ENCODE measurements around the gene AQP12A. TPM values are rescaled to one million over a fixed set of nuclear protein-coding genes. Genes with fewer than 3 reads are reported as not detected.

Gene AQP12A
- total RNA-seq, 1 experiment from 2014 or later, result not detected

GRCh38 chr2:240716130-240716798, 24.6 kb downstream of the AQP12A start:
- no peak overlapping the region for H3K4me3 ChIP-seq (replicated peaks in 1 of 2; ENCODE audit: low read depth in 1 of 2, low read length in 2 of 2)
- H3K9me2 ChIP-seq (ENCODE audit: insufficient read depth), result no peaks in the 10 kb centered on the region
- no peak for ATAC-seq
- POLR2A ChIA-PET, result no interaction called here
- no peak for DNase-seq (ENCODE audit: low read depth, low spot score)
- H3K27me3 ChIP-seq (ENCODE audit: insufficient read depth, low read length), result no peaks in the 10 kb centered on the region
- no peak overlapping the region for H3K27ac ChIP-seq (ENCODE audit: low read depth, low read length)
- H3K4me1 ChIP-seq (ENCODE audit: control insufficient read depth in 1 of 2, insufficient read depth in 2 of 2, low read length in 2 of 2), result no peaks in the 10 kb centered on the region
- no peak overlapping the region for H3K9ac ChIP-seq (ENCODE audit: low read length)
- H3K4me2 ChIP-seq (ENCODE audit: low read length), result no peak overlapping the region
- intact Hi-C loops (cut with micrococcal nuclease), result no loop called here
- H3K79me2 ChIP-seq (ENCODE audit: insufficient read depth, low read length), result no peaks in the 10 kb centered on the region
- H2AFZ ChIP-seq (ENCODE audit: low read depth, low read length, poor library complexity, severe bottlenecking), result no peak overlapping the region
- CTCF ChIA-PET, result no interaction called here
- no peaks in the 10 kb centered on the region for H3K9me3 ChIP-seq (ENCODE audit: control insufficient read depth in 1 of 2, insufficient read depth in 1 of 2, low read depth in 1 of 2, low read length in 2 of 2)
- BruUV-seq (replicated peaks), result no TSS peak
- no peaks in the 10 kb centered on the region for H3K36me3 ChIP-seq (ENCODE audit: control insufficient read depth in 1 of 2, insufficient read depth in 2 of 2, low read length in 2 of 2)
- TF ChIP-seq TCF7L2 (IDR thresholded peaks at IDR 0.05; ENCODE audit: borderline replicate concordance, extremely low read depth, insufficient read depth, insufficient read length), result no peak
- TF ChIP-seq ELF1 (IDR thresholded peaks at IDR 0.05; ENCODE audit: borderline replicate concordance, low read depth), result no peak
- TF ChIP-seq ATF3 (IDR thresholded peaks at IDR 0.05), result no peak
- no peak for TF ChIP-seq EGR1 (IDR thresholded peaks at IDR 0.05; ENCODE audit: low read depth)
- TF ChIP-seq ZNF274 (IDR thresholded peaks at IDR 0.05; ENCODE audit: low read depth, low read length), result no peak
- TF ChIP-seq SIN3A (IDR thresholded peaks at IDR 0.05; ENCODE audit: low read depth), result no peak
- RAD21 ChIA-PET (ENCODE audit: low non-redundant PET in 1 of 2, low total read pairs in 2 of 2, uncharacterized antibody in 2 of 2, unreplicated experiment in 2 of 2), result no interaction called here
- no peaks in the 10 kb centered on the region for H4K20me1 ChIP-seq (ENCODE audit: insufficient read depth)

- intact Hi-C loops (cut with micrococcal nuclease), result no loop called here
- H3K9me2 ChIP-seq (ENCODE audit: insufficient read depth), result no peaks in the 10 kb centered on the region
- no peak overlapping the region for H3K27ac ChIP-seq (ENCODE audit: low read depth, low read length)
- no peaks in the 10 kb centered on the region for H3K36me3 ChIP-seq (ENCODE audit: control insufficient read depth in 1 of 2, insufficient read depth in 2 of 2, low read length in 2 of 2)
- ChIA-PET CTCF (no interaction called here), RAD21 (ENCODE audit: low non-redundant PET in 1 of 2, low total read pairs in 2 of 2, uncharacterized antibody in 2 of 2, unreplicated experiment in 2 of 2) (no interaction called here), POLR2A (no interaction called here)
- no peak overlapping the region for H3K4me3 ChIP-seq (replicated peaks in 1 of 2; ENCODE audit: low read depth in 1 of 2, low read length in 2 of 2)
- H3K4me1 ChIP-seq (ENCODE audit: control insufficient read depth in 1 of 2, insufficient read depth in 2 of 2, low read length in 2 of 2), result no peaks in the 10 kb centered on the region
- DNase-seq (ENCODE audit: low read depth, low spot score) (no peak), ATAC-seq (no peak)
- no peaks in the 10 kb centered on the region for H3K27me3 ChIP-seq (ENCODE audit: insufficient read depth, low read length)
- no peak overlapping the region for H3K4me2 ChIP-seq (ENCODE audit: low read length)
- no peaks in the 10 kb centered on the region for H4K20me1 ChIP-seq (ENCODE audit: insufficient read depth)
- no peaks in the 10 kb centered on the region for H3K79me2 ChIP-seq (ENCODE audit: insufficient read depth, low read length)
- H2AFZ ChIP-seq (ENCODE audit: low read depth, low read length, poor library complexity, severe bottlenecking), result no peak overlapping the region
- no peak overlapping the region for H3K9ac ChIP-seq (ENCODE audit: low read length)
- no peaks in the 10 kb centered on the region for H3K9me3 ChIP-seq (ENCODE audit: control insufficient read depth in 1 of 2, insufficient read depth in 1 of 2, low read depth in 1 of 2, low read length in 2 of 2)
- TF ChIP-seq EZH2phosphoT487 (IDR thresholded peaks at IDR 0.05; ENCODE audit: borderline replicate concordance) (no peak), MAX (IDR thresholded peaks at IDR 0.05) (no peak), ZNF274 (IDR thresholded peaks at IDR 0.05; ENCODE audit: low read depth, low read length) (no peak), POLR2A (IDR thresholded peaks at IDR 0.05; ENCODE audit: borderline replicate concordance, extremely low read depth, insufficient read depth, insufficient read length) (no peak), CBX3 (IDR thresholded peaks at IDR 0.05; ENCODE audit: low read depth) (no peak), TCF7L2 (IDR thresholded peaks at IDR 0.05; ENCODE audit: borderline replicate concordance, extremely low read depth, insufficient read depth, insufficient read length) (no peak), SIN3A (IDR thresholded peaks at IDR 0.05; ENCODE audit: low read depth) (no peak), CEBPB (IDR thresholded peaks at IDR 0.05; ENCODE audit: low read depth) (no peak), EGR1 (IDR thresholded peaks at IDR 0.05; ENCODE audit: low read depth) (no peak), ELF1 (IDR thresholded peaks at IDR 0.05; ENCODE audit: borderline replicate concordance, low read depth) (no peak), ATF3 (IDR thresholded peaks at IDR 0.05) (no peak), EZH2 (IDR thresholded peaks at IDR 0.05) (no peak)
- BruUV-seq (replicated peaks), result no TSS peak
Measured at GRCh38 chr2:240717181-240717641, 25.5 kb downstream of the AQP12A start.

All from HCT116 (cell line).